MM.1S (cell line): Measurements from ENCODE around the gene UGT1A7.

ENCODE experiments used
- DNase-seq: peaks from one replicate; pipeline ENCODE4 v3.0.0-alpha.2; 2015
- H2AFZ ChIP-seq: fragments of 300-600 bp; sonication (generic); 2 replicates; pipeline ENCODE4 v1.6.0; 2016; ENCODE audit warnings: antibody characterized with exemption, low read length
- H3F3A ChIP-seq: fragments of 300-600 bp; sonication (generic); 2 replicates; pipeline ENCODE4 v1.6.1; 2016; ENCODE audit warnings: mild to moderate bottlenecking, antibody characterized with exemption, low read length, moderate library complexity, mixed read lengths; ENCODE audit not compliant: insufficient read depth
- H3K27ac ChIP-seq: fragments of 300-600 bp; sonication (generic); 2 replicates; pipeline ENCODE4 v1.5.1; 2016; ENCODE audit warnings: mild to moderate bottlenecking, low read length
- H3K27me3 ChIP-seq: fragments of 300-600 bp; sonication (generic); replicated peaks from 2 replicates; pipeline ENCODE4 v1.6.0; 2016; ENCODE audit warnings: low read length; ENCODE audit not compliant: insufficient read depth
- H3K36me3 ChIP-seq: fragments of 300-600 bp; sonication (generic); replicated peaks from 2 replicates; pipeline ENCODE4 v1.6.1; 2016; ENCODE audit warnings: mild to moderate bottlenecking, low read length, mixed read lengths; ENCODE audit not compliant: insufficient read depth
- H3K4me1 ChIP-seq: fragments of 300-600 bp; sonication (generic); 2 replicates; pipeline ENCODE4 v1.6.1; 2016; ENCODE audit warnings: low read length, mixed read lengths
- H3K4me2 ChIP-seq: fragments of 300-600 bp; sonication (generic); 2 replicates; pipeline ENCODE4 v1.6.0; 2016; ENCODE audit warnings: low read depth, low read length
- H3K4me3 ChIP-seq: fragments of 300-600 bp; sonication (generic); 2 replicates; pipeline ENCODE4 v1.5.1; 2016; ENCODE audit warnings: low read length, mixed read lengths
- H3K79me2 ChIP-seq: fragments of 300-600 bp; sonication (generic); 2 replicates; pipeline ENCODE4 v1.6.1; 2016; ENCODE audit warnings: mixed run types, low read length, mixed read lengths
- H3K9ac ChIP-seq: fragments of 300-600 bp; sonication (generic); 2 replicates; pipeline ENCODE4 v1.6.1; 2016; ENCODE audit warnings: low read length, mixed read lengths
- H3K9me2 ChIP-seq: fragments of 300-600 bp; sonication (generic); replicated peaks from 2 replicates; pipeline ENCODE4 v1.6.1; 2016; ENCODE audit warnings: mild to moderate bottlenecking, low read length, mixed read lengths; ENCODE audit not compliant: insufficient read depth
- H3K9me3 ChIP-seq: fragments of 300-600 bp; sonication (generic); replicated peaks from 2 replicates; pipeline ENCODE4 v1.6.1; 2016; ENCODE audit warnings: mild to moderate bottlenecking, low read length, mixed read lengths; ENCODE audit not compliant: insufficient read depth
- H4K20me1 ChIP-seq: fragments of 300-600 bp; sonication (generic); 2 replicates; pipeline ENCODE4 v1.6.1; 2016; ENCODE audit warnings: mild to moderate bottlenecking, low read length, moderate library complexity, mixed read lengths; ENCODE audit not compliant: insufficient read depth
- EZH2 ChIP-seq: fragments of 300-600 bp; sonication (generic); optimal IDR thresholded peaks from 2 replicates; pipeline ENCODE3; 2017; ENCODE audit warnings: low read depth, mild to moderate bottlenecking, antibody characterized with exemption, low read length, mixed read lengths
- EZH2phosphoT487 ChIP-seq: fragments of 300-600 bp; sonication (generic); IDR thresholded peaks from 2 replicates; pipeline ENCODE4 v1.6.1; 2018; ENCODE audit warnings: antibody characterized with exemption, low read length
- TF ChIP-seq, protein P1 (sequence below): fragments of 300-600 bp; sonication (generic); IDR thresholded peaks from 2 replicates; pipeline ENCODE4 v1.5.1; 2016; ENCODE audit warnings: antibody characterized with exemption, low read length, mixed read lengths

Gene UGT1A7

DNA sequence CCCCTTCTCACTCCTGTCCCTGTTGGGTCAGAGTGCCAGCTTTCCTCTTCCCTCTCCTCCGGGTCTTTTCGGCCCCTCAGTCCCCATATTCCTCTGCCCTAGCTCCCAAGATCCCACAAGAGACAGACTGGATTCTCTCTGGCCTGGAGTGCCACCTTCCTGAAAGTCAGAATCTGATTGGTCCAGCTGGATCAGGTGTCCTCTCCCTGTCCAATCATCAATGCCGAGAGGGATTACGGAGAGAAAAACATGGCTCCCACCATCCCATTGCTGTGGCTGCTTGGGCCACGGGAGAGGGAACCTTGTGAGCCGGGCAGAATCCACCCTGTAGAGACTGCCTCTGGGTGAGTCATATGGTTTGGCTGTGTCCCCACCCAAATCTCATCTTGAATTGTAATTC lies 93.7 kb downstream of the UGT1A7 start:
- Histone ChIP-seq H2AFZ (no peak overlapping the region), H3K36me3 (no peaks in the 10 kb centered on the region)

DNA sequence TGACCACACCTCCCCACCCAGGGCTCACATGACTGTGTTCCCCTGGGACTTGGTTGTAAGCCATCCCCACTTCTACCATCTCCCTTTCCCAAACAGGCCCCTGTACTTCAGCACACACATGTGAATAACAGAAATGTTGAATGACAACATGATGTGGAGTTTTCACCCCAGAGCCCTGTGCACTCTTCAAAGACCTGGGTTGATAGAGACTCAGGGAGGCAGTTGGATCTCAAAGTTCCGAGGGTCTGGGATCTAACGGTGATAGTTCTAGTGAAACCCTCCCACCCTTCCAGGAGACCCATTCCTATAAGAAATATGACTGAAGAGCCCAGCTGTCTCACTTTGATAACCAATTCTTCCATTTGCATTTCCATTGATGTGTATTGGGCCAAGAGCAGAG lies 96.3 kb downstream of the UGT1A7 start, which contains the start of gene MROH2A:
Gene MROH2A (plus strand): TSS at position 301 of the 400 bp plus-strand sequence. CDS start 1,029 bp downstream, outside the sequence.
- no peaks in the 10 kb centered on the region for H3K79me2 ChIP-seq
- H3F3A ChIP-seq: no peaks in the 10 kb centered on the region
- H3K36me3 ChIP-seq: no peaks in the 10 kb centered on the region
- no peak within 1 kb of the TSS for H3K4me2 ChIP-seq
- H3K4me1 ChIP-seq: no peaks in the 10 kb centered on the region
- no peak within 1 kb of the TSS for H3K4me3 ChIP-seq
- no peaks in the 10 kb centered on the region for H3K27me3 ChIP-seq
- H2AFZ ChIP-seq: no peak within 1 kb of the TSS
- no peak within 1 kb of the TSS for H3K27ac ChIP-seq
- no peak for DNase-seq
- no peaks in the 10 kb centered on the region for H3K9me2 ChIP-seq
- H4K20me1 ChIP-seq: no peaks in the 10 kb centered on the region
- no peaks in the 10 kb centered on the region for H3K9me3 ChIP-seq
- TF ChIP-seq EZH2 (no peak), EZH2phosphoT487 (no peak)
- TF ChIP-seq, protein P1, sequence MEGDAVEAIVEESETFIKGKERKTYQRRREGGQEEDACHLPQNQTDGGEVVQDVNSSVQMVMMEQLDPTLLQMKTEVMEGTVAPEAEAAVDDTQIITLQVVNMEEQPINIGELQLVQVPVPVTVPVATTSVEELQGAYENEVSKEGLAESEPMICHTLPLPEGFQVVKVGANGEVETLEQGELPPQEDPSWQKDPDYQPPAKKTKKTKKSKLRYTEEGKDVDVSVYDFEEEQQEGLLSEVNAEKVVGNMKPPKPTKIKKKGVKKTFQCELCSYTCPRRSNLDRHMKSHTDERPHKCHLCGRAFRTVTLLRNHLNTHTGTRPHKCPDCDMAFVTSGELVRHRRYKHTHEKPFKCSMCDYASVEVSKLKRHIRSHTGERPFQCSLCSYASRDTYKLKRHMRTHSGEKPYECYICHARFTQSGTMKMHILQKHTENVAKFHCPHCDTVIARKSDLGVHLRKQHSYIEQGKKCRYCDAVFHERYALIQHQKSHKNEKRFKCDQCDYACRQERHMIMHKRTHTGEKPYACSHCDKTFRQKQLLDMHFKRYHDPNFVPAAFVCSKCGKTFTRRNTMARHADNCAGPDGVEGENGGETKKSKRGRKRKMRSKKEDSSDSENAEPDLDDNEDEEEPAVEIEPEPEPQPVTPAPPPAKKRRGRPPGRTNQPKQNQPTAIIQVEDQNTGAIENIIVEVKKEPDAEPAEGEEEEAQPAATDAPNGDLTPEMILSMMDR: no peak
- H3K9ac ChIP-seq: no peak within 1 kb of the TSS

More for the DNA sequence above, 93.7 kb downstream of the UGT1A7 start:
- no peaks in the 10 kb centered on the region for H3K4me1 ChIP-seq
- no peaks in the 10 kb centered on the region for H3K79me2 ChIP-seq
- no peak overlapping the region for H3K27ac ChIP-seq
- H3K4me2 ChIP-seq: no peak overlapping the region
- H3F3A ChIP-seq: no peaks in the 10 kb centered on the region
- no peaks in the 10 kb centered on the region for H3K9me2 ChIP-seq
- H3K9me3 ChIP-seq: no peaks in the 10 kb centered on the region
- H4K20me1 ChIP-seq: no peaks in the 10 kb centered on the region
- H3K27me3 ChIP-seq: no peaks in the 10 kb centered on the region
- no peak overlapping the region for H3K4me3 ChIP-seq
- no peak for TF ChIP-seq EZH2
- no peak for DNase-seq
- H3K9ac ChIP-seq: no peak overlapping the region

GRCh38 chr2:233779722-233780121 lies 98.0 kb downstream of the UGT1A7 start:
- Histone ChIP-seq H3F3A (no peaks in the 10 kb centered on the region), H3K9ac (no peak overlapping the region), H3K27ac (no peak overlapping the region), H3K4me2 (no peak overlapping the region), H3K4me1 (no peaks in the 10 kb centered on the region), H3K9me3 (no peaks in the 10 kb centered on the region), H3K79me2 (no peaks in the 10 kb centered on the region), H4K20me1 (no peaks in the 10 kb centered on the region), H3K9me2 (no peaks in the 10 kb centered on the region), H2AFZ (no peak overlapping the region), H3K27me3 (no peaks in the 10 kb centered on the region), H3K36me3 (no peaks in the 10 kb centered on the region), H3K4me3 (no peak overlapping the region)
- DNase-seq: no peak
- no peak for TF ChIP-seq EZH2
- TF ChIP-seq, protein P1: no peak
- no peak for TF ChIP-seq EZH2phosphoT487

- Histone ChIP-seq H3K79me2 (no peaks in the 10 kb centered on the region), H3K27me3 (no peaks in the 10 kb centered on the region), H3K4me2 (no peak overlapping the region), H3K9me3 (no peaks in the 10 kb centered on the region), H4K20me1 (no peaks in the 10 kb centered on the region), H2AFZ (no peak overlapping the region), H3K4me3 (no peak overlapping the region), H3K4me1 (no peaks in the 10 kb centered on the region), H3K27ac (no peak overlapping the region), H3K36me3 (no peaks in the 10 kb centered on the region), H3K9me2 (no peaks in the 10 kb centered on the region), H3F3A (no peaks in the 10 kb centered on the region), H3K9ac (no peak overlapping the region)
- TF ChIP-seq, protein P1: no peak
- TF ChIP-seq EZH2: no peak
- TF ChIP-seq EZH2phosphoT487: no peak
- DNase-seq: no peak
Observed at GRCh38 chr2:233780771-233781170, 99.1 kb downstream of the UGT1A7 start.
